Measurements from ENCODE around the gene OSBPL8. TPM values are rescaled to one million over a fixed set of nuclear protein-coding genes. Genes with fewer than 3 reads are reported as not detected.

OSBPL8 gene
- total and polyA plus RNA-seq, 2 experiments from 2014 or later = 78.0 to 124 TPM

GRCh38 chr12:76449993-76450392 is 109.6 kb downstream of the OSBPL8 start (continued):
- TF ChIP-seq, protein P1, sequence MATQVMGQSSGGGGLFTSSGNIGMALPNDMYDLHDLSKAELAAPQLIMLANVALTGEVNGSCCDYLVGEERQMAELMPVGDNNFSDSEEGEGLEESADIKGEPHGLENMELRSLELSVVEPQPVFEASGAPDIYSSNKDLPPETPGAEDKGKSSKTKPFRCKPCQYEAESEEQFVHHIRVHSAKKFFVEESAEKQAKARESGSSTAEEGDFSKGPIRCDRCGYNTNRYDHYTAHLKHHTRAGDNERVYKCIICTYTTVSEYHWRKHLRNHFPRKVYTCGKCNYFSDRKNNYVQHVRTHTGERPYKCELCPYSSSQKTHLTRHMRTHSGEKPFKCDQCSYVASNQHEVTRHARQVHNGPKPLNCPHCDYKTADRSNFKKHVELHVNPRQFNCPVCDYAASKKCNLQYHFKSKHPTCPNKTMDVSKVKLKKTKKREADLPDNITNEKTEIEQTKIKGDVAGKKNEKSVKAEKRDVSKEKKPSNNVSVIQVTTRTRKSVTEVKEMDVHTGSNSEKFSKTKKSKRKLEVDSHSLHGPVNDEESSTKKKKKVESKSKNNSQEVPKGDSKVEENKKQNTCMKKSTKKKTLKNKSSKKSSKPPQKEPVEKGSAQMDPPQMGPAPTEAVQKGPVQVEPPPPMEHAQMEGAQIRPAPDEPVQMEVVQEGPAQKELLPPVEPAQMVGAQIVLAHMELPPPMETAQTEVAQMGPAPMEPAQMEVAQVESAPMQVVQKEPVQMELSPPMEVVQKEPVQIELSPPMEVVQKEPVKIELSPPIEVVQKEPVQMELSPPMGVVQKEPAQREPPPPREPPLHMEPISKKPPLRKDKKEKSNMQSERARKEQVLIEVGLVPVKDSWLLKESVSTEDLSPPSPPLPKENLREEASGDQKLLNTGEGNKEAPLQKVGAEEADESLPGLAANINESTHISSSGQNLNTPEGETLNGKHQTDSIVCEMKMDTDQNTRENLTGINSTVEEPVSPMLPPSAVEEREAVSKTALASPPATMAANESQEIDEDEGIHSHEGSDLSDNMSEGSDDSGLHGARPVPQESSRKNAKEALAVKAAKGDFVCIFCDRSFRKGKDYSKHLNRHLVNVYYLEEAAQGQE (IDR thresholded peaks at IDR 0.05; ENCODE audit: unreplicated experiment) = no peak
- TF ChIP-seq ZNF114 (CRISPR knock-in tag; IDR thresholded peaks at IDR 0.05) = no peak

- Histone ChIP-seq H3F3A (replicated peaks; ENCODE audit: low read depth) (no peaks in the 10 kb centered on the region), H3K4me3 (no peak overlapping the region), H3K79me2 (replicated peaks; ENCODE audit: insufficient read depth) (peaks cover 17% of the 10 kb centered on the region), H3K4me1 (ENCODE audit: insufficient read depth) (peaks cover 2% of the 10 kb centered on the region), H3K4me2 (no peak overlapping the region), H3K36me3 (ENCODE audit: insufficient read depth) (no peaks in the 10 kb centered on the region), H3K27me3 (ENCODE audit: insufficient read depth) (no peaks in the 10 kb centered on the region), H2AFZ (no peak overlapping the region), H4K20me1 (replicated peaks; ENCODE audit: insufficient read depth) (0 out of 2 replicates have a peak, but pooled peaks cover 3% of the 10 kb centered on the region), H3K27ac (ENCODE audit: low read depth) (no peak overlapping the region), H3K9me2 (ENCODE audit: insufficient read depth) (no peaks in the 10 kb centered on the region)
- no peak for TF ChIP-seq EZH2phosphoT487 (IDR thresholded peaks at IDR 0.05; ENCODE audit: unreplicated experiment)
- ATAC-seq (no peak), DNase-seq (ENCODE audit: low spot score) (no peak)
- Mint-ChIP-seq H3K27ac (no peak overlapping the region), H3K4me3 (no peak overlapping the region), H3K27me3 (ENCODE audit: insufficient read depth, low read depth, poor library complexity) (peaks cover 1% of the 10 kb centered on the region), H3K4me1 (no peaks in the 10 kb centered on the region; the same call in 2 of the 3 replicates), H3K36me3 (ENCODE audit: low read depth) (peaks cover 4% of the 10 kb centered on the region; the same call in 2 of the 3 replicates), H3K9me3 (no peaks in the 10 kb centered on the region)
Observed at GRCh38 chr12:76449583-76449982, 110.0 kb downstream of the OSBPL8 start.

DNA sequence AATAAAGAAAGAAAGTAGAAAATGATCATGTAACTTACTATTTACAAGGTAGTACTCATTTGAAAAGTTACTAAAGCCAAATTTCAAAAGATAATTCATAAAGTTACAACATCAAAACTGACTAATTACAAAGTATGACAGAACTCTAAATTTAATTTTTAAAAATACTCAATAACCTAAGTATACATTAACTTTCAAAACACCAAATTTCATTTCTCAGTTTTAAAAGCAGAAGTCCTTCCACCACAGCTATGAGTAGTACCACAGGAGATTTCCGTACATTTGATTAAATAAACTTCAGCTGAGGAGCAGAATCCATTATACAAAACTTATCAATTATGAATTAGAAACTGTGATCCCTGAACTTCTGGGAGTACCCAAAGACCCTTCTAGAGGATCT is 110.6 kb downstream of the OSBPL8 start:
- no peak overlapping the region for H3K4me3 ChIP-seq
- H4K20me1 ChIP-seq (replicated peaks; ENCODE audit: insufficient read depth) = 0 out of 2 replicates have a peak, but pooled peaks cover 3% of the 10 kb centered on the region
- Mint-ChIP-seq H3K27me3 (ENCODE audit: insufficient read depth, low read depth, poor library complexity) (peaks cover 1% of the 10 kb centered on the region), H3K36me3 (ENCODE audit: low read depth) (peaks cover 4% of the 10 kb centered on the region; the same call in 2 of the 3 replicates), H3K9me3 (no peaks in the 10 kb centered on the region), H3K27ac (no peak overlapping the region), H3K4me1 (peaks cover 5% of the 10 kb centered on the region), H3K4me3 (no peak overlapping the region)
- H3K27ac ChIP-seq (ENCODE audit: low read depth) = no peak overlapping the region
- H3K4me1 ChIP-seq (ENCODE audit: insufficient read depth) = peaks cover 8% of the 10 kb centered on the region
- H2AFZ ChIP-seq = no peak overlapping the region
- no peaks in the 10 kb centered on the region for H3K9me2 ChIP-seq (ENCODE audit: insufficient read depth)
- no peak for ATAC-seq
- H3K79me2 ChIP-seq (replicated peaks; ENCODE audit: insufficient read depth) = peaks cover 17% of the 10 kb centered on the region
- H3K4me2 ChIP-seq = no peak overlapping the region
- no peaks in the 10 kb centered on the region for H3K27me3 ChIP-seq (ENCODE audit: insufficient read depth)
- DNase-seq (ENCODE audit: low spot score) = no peak
- H3F3A ChIP-seq (replicated peaks; ENCODE audit: low read depth) = no peaks in the 10 kb centered on the region
- TF ChIP-seq POLR2AphosphoS5 (IDR thresholded peaks at IDR 0.05; ENCODE audit: low read depth) = no peak
- no peaks in the 10 kb centered on the region for H3K36me3 ChIP-seq (ENCODE audit: insufficient read depth)

GRCh38 chr12:76446090-76446489 is 113.5 kb downstream of the OSBPL8 start:
- Histone ChIP-seq H4K20me1 (replicated peaks; ENCODE audit: insufficient read depth) (0 out of 2 replicates have a peak, but pooled peaks cover 3% of the 10 kb centered on the region), H3K27ac (ENCODE audit: low read depth) (no peak overlapping the region), H3K36me3 (ENCODE audit: insufficient read depth) (no peaks in the 10 kb centered on the region), H3K9me2 (ENCODE audit: insufficient read depth) (no peaks in the 10 kb centered on the region), H3F3A (replicated peaks; ENCODE audit: low read depth) (no peaks in the 10 kb centered on the region), H3K79me2 (replicated peaks; ENCODE audit: insufficient read depth) (peaks cover 22% of the 10 kb centered on the region), H3K4me3 (no peak overlapping the region), H3K27me3 (ENCODE audit: insufficient read depth) (no peaks in the 10 kb centered on the region), H2AFZ (no peak overlapping the region), H3K4me2 (no peak overlapping the region), H3K4me1 (ENCODE audit: insufficient read depth) (peaks cover 18% of the 10 kb centered on the region)
- ATAC-seq (no peak), DNase-seq (ENCODE audit: low spot score) (no peak)
- H3K27me3 Mint-ChIP-seq (ENCODE audit: insufficient read depth, low read depth, poor library complexity) = no peaks in the 10 kb centered on the region
- peaks cover 4% of the 10 kb centered on the region; the same call in 2 of the 3 replicates for H3K36me3 Mint-ChIP-seq (ENCODE audit: low read depth)
- H3K4me1 Mint-ChIP-seq = peaks cover 14% of the 10 kb centered on the region
- no peak overlapping the region for H3K4me3 Mint-ChIP-seq
- no peak overlapping the region for H3K27ac Mint-ChIP-seq
- no peaks in the 10 kb centered on the region for H3K9me3 Mint-ChIP-seq
- TF ChIP-seq EZH2phosphoT487 (IDR thresholded peaks at IDR 0.05; ENCODE audit: unreplicated experiment) (no peak), ZNF114 (CRISPR knock-in tag; IDR thresholded peaks at IDR 0.05) (no peak), ZNF331 (CRISPR knock-in tag; IDR thresholded peaks at IDR 0.05; ENCODE audit: low read depth) (no peak), NANOG (IDR thresholded peaks at IDR 0.05; ENCODE audit: borderline replicate concordance) (no peak), POLR2AphosphoS5 (IDR thresholded peaks at IDR 0.05; ENCODE audit: low read depth) (no peak)

Data from GM23338 (cell line).